DOHH2 (cell line): ENCODE results near the gene SNRPA1.

Experiments
- H3F3A ChIP-seq: fragments of 200-600 bp; sonication (generic), shearing (Covaris generic); 2 replicates; pipeline ENCODE4 v1.6.0; 2016; ENCODE audit warnings: antibody characterized with exemption, mild to moderate bottlenecking; ENCODE audit not compliant: control insufficient read depth, insufficient read depth
- H3K27ac ChIP-seq: fragments of 200-600 bp; sonication (generic); 2 replicates; pipeline ENCODE4 v1.5.1; 2014; ENCODE audit warnings: low read depth, mild to moderate bottlenecking, low read length, moderate library complexity
- H3K27me3 ChIP-seq: fragments of 200-600 bp; sonication (generic); 2 replicates; pipeline ENCODE4 v1.6.1; 2014; ENCODE audit warnings: mild to moderate bottlenecking, low read length, mixed read lengths; ENCODE audit not compliant: control insufficient read depth
- H3K36me3 ChIP-seq: fragments of 200-600 bp; sonication (generic); 2 replicates; pipeline ENCODE4 v1.6.1; 2014; ENCODE audit warnings: mild to moderate bottlenecking, low read length, moderate library complexity, mixed read lengths; ENCODE audit not compliant: control insufficient read depth
- H3K4me1 ChIP-seq: fragments of 200-600 bp; sonication (generic); 2 replicates; pipeline ENCODE4 v1.6.1; 2014; ENCODE audit warnings: mild to moderate bottlenecking, low read length, mixed read lengths; ENCODE audit not compliant: control insufficient read depth
- H3K4me2 ChIP-seq: fragments of 200-600 bp; sonication (generic); 2 replicates; pipeline ENCODE4 v1.6.0; 2014; ENCODE audit warnings: mild to moderate bottlenecking, low read length, moderate library complexity
- H3K4me3 ChIP-seq: fragments of 200-600 bp; sonication (generic); 2 replicates; pipeline ENCODE4 v1.5.1; 2014; ENCODE audit warnings: mild to moderate bottlenecking, low read length, mixed read lengths
- H3K79me2 ChIP-seq: fragments of 200-600 bp; sonication (generic); 2 replicates; pipeline ENCODE4 v1.6.1; 2014; ENCODE audit warnings: mild to moderate bottlenecking, low read length, mixed read lengths; ENCODE audit not compliant: control insufficient read depth
- H3K9me2 ChIP-seq: fragments of 200-600 bp; sonication (generic); replicated peaks from 2 replicates; pipeline ENCODE4 v1.6.1; 2014; ENCODE audit warnings: mild to moderate bottlenecking, low read length, mixed read lengths; ENCODE audit not compliant: control insufficient read depth
- H3K9me3 ChIP-seq: fragments of 200-600 bp; sonication (generic); 2 replicates; pipeline ENCODE4 v1.6.1; 2014; ENCODE audit warnings: antibody characterized with exemption, low read length, mixed read lengths; ENCODE audit not compliant: control insufficient read depth, insufficient read depth
- H4K20me1 ChIP-seq: fragments of 200-600 bp; sonication (generic); 2 replicates; pipeline ENCODE4 v1.6.0; 2014; ENCODE audit warnings: low read depth, mild to moderate bottlenecking, antibody characterized with exemption, low read length, moderate library complexity; ENCODE audit not compliant: control insufficient read depth, insufficient read depth
- EZH2phosphoT487 ChIP-seq: fragments of 200-600 bp; sonication (generic); IDR thresholded peaks from 2 replicates; pipeline ENCODE4 v1.6.1; 2017; ENCODE audit warnings: borderline replicate concordance, mild to moderate bottlenecking, antibody characterized with exemption, low read length, moderate library complexity, mixed read lengths
- TF ChIP-seq, protein P1 (sequence below): fragments of 200-600 bp; sonication (generic); IDR thresholded peaks from one replicate; pipeline ENCODE4 v1.5.1; 2014; ENCODE audit warnings: antibody characterized with exemption, mild to moderate bottlenecking, low read depth, low read length; ENCODE audit not compliant: poor library complexity, severe bottlenecking

SNRPA1 gene

DNA sequence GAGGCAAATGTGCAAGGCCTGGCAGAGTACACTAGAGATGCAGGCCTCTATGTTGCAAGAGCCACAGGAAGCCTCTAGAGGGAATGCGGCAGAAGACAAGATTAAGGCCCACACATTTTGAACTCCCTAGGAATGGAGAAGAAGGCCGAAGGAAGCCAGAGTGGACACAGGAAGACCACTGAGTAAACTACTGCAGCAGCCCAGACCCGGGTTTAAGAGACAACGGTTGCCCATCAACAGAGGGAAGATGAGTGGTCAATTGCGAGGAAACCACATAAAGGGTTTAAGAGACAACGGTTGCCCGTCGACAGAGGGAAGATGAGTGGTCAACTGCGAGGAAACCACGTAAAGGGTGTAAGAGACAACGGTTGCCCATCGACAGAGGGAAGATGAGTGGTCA, 57.8 kb downstream of the SNRPA1 start:
- no peaks in the 10 kb centered on the region for H3K9me2 ChIP-seq
- H4K20me1 ChIP-seq, result peaks cover 7% of the 10 kb centered on the region
- H3K4me1 ChIP-seq, result peaks cover 9% of the 10 kb centered on the region
- no peak overlapping the region for H3K4me3 ChIP-seq
- H3K27me3 ChIP-seq, result no peaks in the 10 kb centered on the region
- TF ChIP-seq EZH2phosphoT487, result no peak
- TF ChIP-seq, protein P1, sequence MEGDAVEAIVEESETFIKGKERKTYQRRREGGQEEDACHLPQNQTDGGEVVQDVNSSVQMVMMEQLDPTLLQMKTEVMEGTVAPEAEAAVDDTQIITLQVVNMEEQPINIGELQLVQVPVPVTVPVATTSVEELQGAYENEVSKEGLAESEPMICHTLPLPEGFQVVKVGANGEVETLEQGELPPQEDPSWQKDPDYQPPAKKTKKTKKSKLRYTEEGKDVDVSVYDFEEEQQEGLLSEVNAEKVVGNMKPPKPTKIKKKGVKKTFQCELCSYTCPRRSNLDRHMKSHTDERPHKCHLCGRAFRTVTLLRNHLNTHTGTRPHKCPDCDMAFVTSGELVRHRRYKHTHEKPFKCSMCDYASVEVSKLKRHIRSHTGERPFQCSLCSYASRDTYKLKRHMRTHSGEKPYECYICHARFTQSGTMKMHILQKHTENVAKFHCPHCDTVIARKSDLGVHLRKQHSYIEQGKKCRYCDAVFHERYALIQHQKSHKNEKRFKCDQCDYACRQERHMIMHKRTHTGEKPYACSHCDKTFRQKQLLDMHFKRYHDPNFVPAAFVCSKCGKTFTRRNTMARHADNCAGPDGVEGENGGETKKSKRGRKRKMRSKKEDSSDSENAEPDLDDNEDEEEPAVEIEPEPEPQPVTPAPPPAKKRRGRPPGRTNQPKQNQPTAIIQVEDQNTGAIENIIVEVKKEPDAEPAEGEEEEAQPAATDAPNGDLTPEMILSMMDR, result no peak
- H3K79me2 ChIP-seq, result peaks cover 79% of the 10 kb centered on the region
- peaks cover 28% of the 10 kb centered on the region for H3K36me3 ChIP-seq
- H3K9me3 ChIP-seq, result no peaks in the 10 kb centered on the region
- no peaks in the 10 kb centered on the region for H3F3A ChIP-seq
- H3K27ac ChIP-seq, result no peak overlapping the region
- H3K4me2 ChIP-seq, result no peak overlapping the region

GRCh38 chr15:101233651-101234280, 61.3 kb downstream of the SNRPA1 start:
- Histone ChIP-seq H3K36me3 (peaks cover 30% of the 10 kb centered on the region), H3K9me2 (no peaks in the 10 kb centered on the region), H4K20me1 (no peaks in the 10 kb centered on the region), H3K4me1 (no peaks in the 10 kb centered on the region), H3K4me3 (no peak overlapping the region), H3K79me2 (peaks cover 75% of the 10 kb centered on the region), H3F3A (no peaks in the 10 kb centered on the region), H3K27ac (no peak overlapping the region), H3K27me3 (no peaks in the 10 kb centered on the region), H3K4me2 (no peak overlapping the region), H3K9me3 (no peaks in the 10 kb centered on the region)
- no peak for TF ChIP-seq EZH2phosphoT487
- TF ChIP-seq, protein P1, result no peak

GRCh38 chr15:101232677-101233076, 62.4 kb downstream of the SNRPA1 start:
- H4K20me1 ChIP-seq, result no peaks in the 10 kb centered on the region
- TF ChIP-seq EZH2phosphoT487, result no peak
- TF ChIP-seq, protein P1, result no peak
- H3K4me2 ChIP-seq, result no peak overlapping the region

More at GRCh38 chr15:101232677-101233076, 62.4 kb downstream of the SNRPA1 start:
- peaks cover 80% of the 10 kb centered on the region for H3K79me2 ChIP-seq
- no peaks in the 10 kb centered on the region for H3K9me3 ChIP-seq
- H3K27ac ChIP-seq, result no peak overlapping the region
- H3K27me3 ChIP-seq, result no peaks in the 10 kb centered on the region
- H3K36me3 ChIP-seq, result peaks cover 30% of the 10 kb centered on the region
- no peaks in the 10 kb centered on the region for H3F3A ChIP-seq
- H3K9me2 ChIP-seq, result no peaks in the 10 kb centered on the region
- no peak overlapping the region for H3K4me3 ChIP-seq
- H3K4me1 ChIP-seq, result no peaks in the 10 kb centered on the region
